Ovary (tissue), 3 donors: ENCODE measurements around the gene CNTN5.

Source experiments
- CTCF ChIP-seq, 3 donors: fragments of 450-650 bp in 2 of 3; fragments of 200-600 bp in 1 of 3; IDR thresholded peaks; one replicate each; pipeline versions ENCODE4 v1.5.1 to v1.8.0; 2016 to 2022; ENCODE audit warnings: antibody characterized with exemption in 3 of 3, mild to moderate bottlenecking in 1 of 3
- POLR2A ChIP-seq: fragments of 450-650 bp; IDR thresholded peaks from one replicate; pipeline ENCODE4 v1.6.1; 2017; ENCODE audit warnings: antibody characterized with exemption, mild to moderate bottlenecking, moderate library complexity
- donor health status: DM: no; HTN: no; CAD: no.

GRCh38 chr11:100174881-100175280 is 1154.1 kb downstream of the CNTN5 start:
- no peak for TF ChIP-seq CTCF (IDR thresholded peaks at IDR 0.05)
- no peak for TF ChIP-seq POLR2A
